GM21381 (cell line): ENCODE results near the gene PDCD4.

ENCODE experiments used
- ATAC-seq: cut with Tn5 transposase; IDR thresholded peaks from one replicate; pipeline ENCODE4 v1.9.1; 2021; ENCODE audit warnings: mild to moderate bottlenecking, moderate library complexity; ENCODE audit not compliant: unreplicated experiment

The PDCD4 gene

GRCh38 chr10:110918269-110918642 is 46.5 kb downstream of the PDCD4 start:
- ATAC-seq, result no peak

- peak; percentile 81 for ATAC-seq
These were observed 47.1 kb downstream of the PDCD4 start, which contains the start of gene BBIP1 for GRCh38 chr10:110918643-110919348. TSS of gene BBIP1 (minus strand) at chr10:110919180. CDS start at chr10:110918157, 1,023 bp downstream.

GRCh38 chr10:110919349-110919931 is 47.7 kb downstream of the PDCD4 start, which contains the start of gene SHOC2:
TSS of gene SHOC2 (plus strand) at chr10:110919604. CDS start at chr10:110964359, 44,755 bp downstream.
- peak; percentile 9 for ATAC-seq

GRCh38 chr10:110919971-110920881 is 48.5 kb downstream of the PDCD4 start:
- ATAC-seq, result peak; percentile 18

- peak; percentile 17 for ATAC-seq
These were observed 52.2 kb downstream of the PDCD4 start for GRCh38 chr10:110923856-110924493.

GRCh38 chr10:110927461-110927860 is 55.7 kb downstream of the PDCD4 start:
- no peak for ATAC-seq

GRCh38 chr10:110931769-110932381 is 60.1 kb downstream of the PDCD4 start:
- ATAC-seq, result no peak

GRCh38 chr10:110932505-110933180 is 60.9 kb downstream of the PDCD4 start:
- ATAC-seq, result no peak

- no peak for ATAC-seq
These were observed 65.0 kb downstream of the PDCD4 start for GRCh38 chr10:110936757-110937156.

- ATAC-seq, result no peak
These were observed 67.7 kb downstream of the PDCD4 start for GRCh38 chr10:110939419-110939818.

- no peak for ATAC-seq
These were observed 73.2 kb downstream of the PDCD4 start for GRCh38 chr10:110944792-110945396.

- ATAC-seq, result no peak
These were observed 74.8 kb downstream of the PDCD4 start for GRCh38 chr10:110946496-110946895.

GRCh38 chr10:110947061-110947595 is 75.4 kb downstream of the PDCD4 start:
- no peak for ATAC-seq
